Thoracic aorta (tissue), 2 donors: ENCODE data around the gene LGALS7. TPM values are rescaled to one million over a fixed set of nuclear protein-coding genes. Genes with fewer than 3 reads are reported as not detected.
A peak's percentile ranks its signal among the peaks of the same experiment; 100 is the strongest.

Experiments used
- ATAC-seq: fragments of 150-250 bp; one replicate; pipeline ENCODE4 v1.8.0; 2017; ENCODE audit warnings: low read depth; ENCODE audit not compliant: insufficient number of reproducible peaks, low FRiP score
- DNase-seq: peaks from one replicate; pipeline ENCODE4 v3.0.0-alpha.2; 2020; ENCODE audit warnings: low spot score
- H3K27ac ChIP-seq, 2 donors: fragments of 200-600 bp; sonication (generic); 1 replicate in 1 of 2; 2 replicates in 1 of 2; pipeline ENCODE4 v1.5.1; 2016; ENCODE audit warnings: mild to moderate bottlenecking in 2 of 2, moderate library complexity in 2 of 2
- H3K27me3 ChIP-seq: fragments of 200-600 bp; sonication (generic); replicated peaks from 2 replicates; pipeline ENCODE4 v1.6.0; 2016; ENCODE audit warnings: mild to moderate bottlenecking; ENCODE audit not compliant: insufficient read depth
- H3K36me3 ChIP-seq: fragments of 200-600 bp; sonication (generic); one replicate; pipeline ENCODE4 v1.5.1; 2016
- H3K4me1 ChIP-seq, 2 donors: fragments of 200-600 bp; sonication (generic); 1 replicate in 1 of 2; 2 replicates in 1 of 2; pipeline versions ENCODE4 v1.5.1 to v1.6.0; 2016; ENCODE audit warnings: low read depth in 2 of 2, mild to moderate bottlenecking in 1 of 2; ENCODE audit not compliant: control insufficient read depth in 1 of 2
- H3K4me3 ChIP-seq: fragments of 200-600 bp; sonication (generic); 2 replicates; pipeline ENCODE4 v1.5.1; 2016; ENCODE audit warnings: mild to moderate bottlenecking
- H3K9me3 ChIP-seq: fragments of 200-600 bp; sonication (generic); 2 replicates; pipeline ENCODE4 v1.5.1; 2016
- CTCF ChIP-seq: fragments of 200-600 bp; sonication (generic); IDR thresholded peaks from one replicate; pipeline ENCODE4 v1.5.1; 2019; ENCODE audit warnings: antibody characterized with exemption
- total RNA-seq, 2 donors: library from RNA; depleted of rRNA; stranded (reverse); fragments of >200 nt; gene quantifications; one replicate each; pipeline versions ENCODE4 v1.1.0 to v1.2.3, GENCODE V29; 2016

Gene LGALS7
- total RNA-seq, 2 donors from 2014 or later = not detected

GRCh38 chr19:38729653-38730469 lies 43.5 kb downstream of the LGALS7 start:
- Histone ChIP-seq H3K4me3 (no peak overlapping the region), H3K27me3 (no peaks in the 10 kb centered on the region), H3K36me3 (peaks cover 51% of the 10 kb centered on the region), H3K27ac (peak overlapping the region in 1 of 2 donors; percentile 51), H3K9me3 (no peaks in the 10 kb centered on the region), H3K4me1 (peaks cover 3 to 21% of the 10 kb centered on the region in 2 donors)
- peak; percentile 73 for TF ChIP-seq CTCF
- DNase-seq (no peak), ATAC-seq (no peak)

GRCh38 chr19:38728752-38729541 lies 44.4 kb downstream of the LGALS7 start:
- ATAC-seq (no peak), DNase-seq (no peak)
- Histone ChIP-seq H3K4me3 (no peak overlapping the region), H3K9me3 (no peaks in the 10 kb centered on the region), H3K27ac (peak overlapping the region in 1 of 2 donors; percentile 45), H3K27me3 (no peaks in the 10 kb centered on the region), H3K36me3 (peaks cover 60% of the 10 kb centered on the region), H3K4me1 (peaks cover 3 to 21% of the 10 kb centered on the region in 2 donors)
- TF ChIP-seq CTCF = no peak

GRCh38 chr19:38727868-38728660 lies 45.3 kb downstream of the LGALS7 start:
- Histone ChIP-seq H3K4me1 (peaks cover 3 to 14% of the 10 kb centered on the region in 2 donors), H3K27ac (peak overlapping the region; percentile 9 to 45), H3K4me3 (no peak overlapping the region), H3K27me3 (no peaks in the 10 kb centered on the region), H3K9me3 (no peaks in the 10 kb centered on the region), H3K36me3 (peaks cover 69% of the 10 kb centered on the region)
- DNase-seq (no peak), ATAC-seq (no peak)
- TF ChIP-seq CTCF = no peak

GRCh38 chr19:38727306-38727867 lies 45.9 kb downstream of the LGALS7 start:
- Histone ChIP-seq H3K36me3 (peaks cover 75% of the 10 kb centered on the region), H3K27ac (peak overlapping the region; percentile 9 to 42), H3K27me3 (no peaks in the 10 kb centered on the region), H3K4me1 (peaks cover under 1 to 16% of the 10 kb centered on the region in 2 donors), H3K4me3 (no peak overlapping the region), H3K9me3 (no peaks in the 10 kb centered on the region)
- no peak for TF ChIP-seq CTCF
- no peak for ATAC-seq
- DNase-seq = no peak
